Measurements from ENCODE around the gene HEATR5A. TPM values are rescaled to one million over a fixed set of nuclear protein-coding genes. Genes with fewer than 3 reads are reported as not detected.

HEATR5A gene
- total and polyA plus RNA-seq, 9 of the 15 experiments (the other 6 are each of a cell fraction or from before 2014, with no cell fraction given): 8.0 to 50.9 (median 23.0) TPM

DNA sequence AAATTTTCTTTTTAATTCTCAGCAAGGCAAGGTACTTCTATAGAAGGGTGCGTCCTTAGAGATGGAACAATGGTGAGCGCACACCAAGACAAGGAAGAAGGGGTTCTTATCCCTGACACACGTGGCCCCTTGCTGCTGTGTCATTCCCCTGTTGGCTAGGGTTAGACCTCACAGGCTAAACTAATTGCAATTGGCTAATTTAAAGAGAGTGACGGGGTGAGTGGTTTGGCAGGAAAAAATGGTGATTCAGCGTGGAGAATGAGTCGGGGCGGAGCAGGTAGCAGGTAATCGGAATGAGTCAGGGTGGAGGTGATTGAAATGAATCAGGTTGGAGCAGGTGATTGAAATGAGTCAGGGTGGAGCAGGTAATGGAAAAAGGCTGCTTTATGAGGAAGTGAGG is 176.5 kb downstream of the HEATR5A start (continued):
- TF ChIP-seq, protein P1, sequence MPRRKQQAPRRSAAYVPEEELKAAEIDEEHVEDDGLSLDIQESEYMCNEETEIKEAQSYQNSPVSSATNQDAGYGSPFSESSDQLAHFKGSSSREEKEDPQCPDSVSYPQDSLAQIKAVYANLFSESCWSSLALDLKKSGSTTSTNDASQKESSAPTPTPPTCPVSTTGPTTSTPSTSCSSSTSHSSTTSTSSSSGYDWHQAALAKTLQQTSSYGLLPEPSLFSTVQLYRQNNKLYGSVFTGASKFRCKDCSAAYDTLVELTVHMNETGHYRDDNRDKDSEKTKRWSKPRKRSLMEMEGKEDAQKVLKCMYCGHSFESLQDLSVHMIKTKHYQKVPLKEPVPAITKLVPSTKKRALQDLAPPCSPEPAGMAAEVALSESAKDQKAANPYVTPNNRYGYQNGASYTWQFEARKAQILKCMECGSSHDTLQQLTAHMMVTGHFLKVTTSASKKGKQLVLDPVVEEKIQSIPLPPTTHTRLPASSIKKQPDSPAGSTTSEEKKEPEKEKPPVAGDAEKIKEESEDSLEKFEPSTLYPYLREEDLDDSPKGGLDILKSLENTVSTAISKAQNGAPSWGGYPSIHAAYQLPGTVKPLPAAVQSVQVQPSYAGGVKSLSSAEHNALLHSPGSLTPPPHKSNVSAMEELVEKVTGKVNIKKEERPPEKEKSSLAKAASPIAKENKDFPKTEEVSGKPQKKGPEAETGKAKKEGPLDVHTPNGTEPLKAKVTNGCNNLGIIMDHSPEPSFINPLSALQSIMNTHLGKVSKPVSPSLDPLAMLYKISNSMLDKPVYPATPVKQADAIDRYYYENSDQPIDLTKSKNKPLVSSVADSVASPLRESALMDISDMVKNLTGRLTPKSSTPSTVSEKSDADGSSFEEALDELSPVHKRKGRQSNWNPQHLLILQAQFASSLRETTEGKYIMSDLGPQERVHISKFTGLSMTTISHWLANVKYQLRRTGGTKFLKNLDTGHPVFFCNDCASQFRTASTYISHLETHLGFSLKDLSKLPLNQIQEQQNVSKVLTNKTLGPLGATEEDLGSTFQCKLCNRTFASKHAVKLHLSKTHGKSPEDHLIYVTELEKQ (CRISPR knock-in tag; IDR thresholded peaks at IDR 0.05): no peak
- TF ChIP-seq HDAC1 (IDR thresholded peaks at IDR 0.05) (peak in 1 of 2 experiments; percentile 29; a peak in 1 of 4 replicates), U2AF1 (optimal IDR thresholded peaks at IDR 0.05; ENCODE audit: low read depth, low read length) (no peak), HDAC2 (IDR thresholded peaks at IDR 0.05) (0 out of 2 replicates have a peak, but pooled peaks have one; percentile 32), IFI16 (CRISPR knock-in tag; IDR thresholded peaks at IDR 0.05) (no peak), ZNF133 (CRISPR knock-in tag; IDR thresholded peaks at IDR 0.05) (no peak), FOXM1 (IDR thresholded peaks at IDR 0.05; ENCODE audit: low read depth) (peak; percentile 71), FOXM1 (CRISPR knock-in tag; IDR thresholded peaks at IDR 0.05; ENCODE audit: low read depth) (no peak), ZNF354B (CRISPR knock-in tag; IDR thresholded peaks at IDR 0.05) (no peak), ETV1 (tag; conservative IDR thresholded peaks at IDR 0.05; ENCODE audit: low read depth) (no peak), ZNF431 (CRISPR knock-in tag; IDR thresholded peaks at IDR 0.05) (no peak), CBX8 (IDR thresholded peaks at IDR 0.05; ENCODE audit: borderline replicate concordance, extremely low read depth, low read depth, low read length, poor library complexity, severe bottlenecking) (no peak), MTF1 (CRISPR knock-in tag; IDR thresholded peaks at IDR 0.05; ENCODE audit: borderline replicate concordance) (no peak), ZNF644 (tag; IDR thresholded peaks at IDR 0.05; ENCODE audit: low read depth) (no peak), GTF2E2 (tag; IDR thresholded peaks at IDR 0.05) (no peak), ZNF12 (CRISPR knock-in tag; IDR thresholded peaks at IDR 0.05) (no peak), MEIS2 (IDR thresholded peaks at IDR 0.05; ENCODE audit: partially characterized antibody) (no peak)
- TF ChIP-seq, protein P2, sequence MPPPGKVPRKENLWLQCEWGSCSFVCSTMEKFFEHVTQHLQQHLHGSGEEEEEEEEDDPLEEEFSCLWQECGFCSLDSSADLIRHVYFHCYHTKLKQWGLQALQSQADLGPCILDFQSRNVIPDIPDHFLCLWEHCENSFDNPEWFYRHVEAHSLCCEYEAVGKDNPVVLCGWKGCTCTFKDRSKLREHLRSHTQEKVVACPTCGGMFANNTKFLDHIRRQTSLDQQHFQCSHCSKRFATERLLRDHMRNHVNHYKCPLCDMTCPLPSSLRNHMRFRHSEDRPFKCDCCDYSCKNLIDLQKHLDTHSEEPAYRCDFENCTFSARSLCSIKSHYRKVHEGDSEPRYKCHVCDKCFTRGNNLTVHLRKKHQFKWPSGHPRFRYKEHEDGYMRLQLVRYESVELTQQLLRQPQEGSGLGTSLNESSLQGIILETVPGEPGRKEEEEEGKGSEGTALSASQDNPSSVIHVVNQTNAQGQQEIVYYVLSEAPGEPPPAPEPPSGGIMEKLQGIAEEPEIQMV (tag; conservative IDR thresholded peaks at IDR 0.05; ENCODE audit: low read depth): no peak
- TF ChIP-seq, protein P3, sequence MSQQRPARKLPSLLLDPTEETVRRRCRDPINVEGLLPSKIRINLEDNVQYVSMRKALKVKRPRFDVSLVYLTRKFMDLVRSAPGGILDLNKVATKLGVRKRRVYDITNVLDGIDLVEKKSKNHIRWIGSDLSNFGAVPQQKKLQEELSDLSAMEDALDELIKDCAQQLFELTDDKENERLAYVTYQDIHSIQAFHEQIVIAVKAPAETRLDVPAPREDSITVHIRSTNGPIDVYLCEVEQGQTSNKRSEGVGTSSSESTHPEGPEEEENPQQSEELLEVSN (IDR thresholded peaks at IDR 0.05; ENCODE audit: borderline replicate concordance in 1 of 2, extremely low read depth in 1 of 2, insufficient read depth in 1 of 2, insufficient read length in 1 of 2, low read depth in 1 of 2, low read length in 1 of 2, poor library complexity in 1 of 2, severe bottlenecking in 1 of 2): peak; percentile 16 to 42
